Gastrocnemius medialis (tissue), 4 donors: ENCODE measurements around the gene VDAC1. TPM values are rescaled to one million over a fixed set of nuclear protein-coding genes. Genes with fewer than 3 reads are reported as not detected.

Source experiments
- ATAC-seq, 2 donors: fragments of 150-250 bp; one replicate each; pipeline ENCODE4 v1.9.1; 2016
- DNase-seq, 2 donors: peaks; one replicate each; pipeline ENCODE4 v3.0.0-alpha.2; 2019
- H3K27ac ChIP-seq, 4 donors: fragments of 200-600 bp; sonication (generic); 1 replicate in 1 of 4; 2 replicates in 3 of 4; pipeline ENCODE4 v1.5.1; 2016 to 2018; ENCODE audit warnings: mild to moderate bottlenecking in 2 of 4, moderate library complexity in 1 of 4
- H3K27me3 ChIP-seq, 3 donors: fragments of 200-600 bp; sonication (generic) in 2 of 3; 1 replicate in 1 of 3; 2 replicates in 2 of 3; pipeline versions ENCODE4 v1.5.1 to v1.6.0; 2016 to 2019; ENCODE audit warnings: mild to moderate bottlenecking in 1 of 3, moderate library complexity in 1 of 3
- H3K36me3 ChIP-seq, 2 donors: fragments of 200-600 bp; sonication (generic) in 1 of 2; one replicate each; pipeline ENCODE4 v1.5.1; 2017 to 2018
- H3K4me1 ChIP-seq, 2 donors: fragments of 200-600 bp; sonication (generic) in 1 of 2; one replicate each; pipeline ENCODE4 v1.5.1; 2016 to 2017; ENCODE audit warnings: mild to moderate bottlenecking in 2 of 2
- H3K4me3 ChIP-seq, 4 donors: fragments of 200-600 bp; sonication (generic) in 3 of 4; 1 replicate in 1 of 4; 2 replicates in 3 of 4; pipeline ENCODE4 v1.5.1; 2016 to 2019; ENCODE audit warnings: mild to moderate bottlenecking in 2 of 4
- H3K9me3 ChIP-seq, 3 donors: fragments of 200-600 bp; sonication (generic) in 2 of 3; 1 replicate in 1 of 3; 2 replicates in 2 of 3; pipeline ENCODE4 v1.5.1; 2016 to 2019
- CTCF ChIP-seq, 5 experiments: fragments of 450-650 bp in 3 of 5; fragments of 200-600 bp in 2 of 5; sonication (generic) in 2 of 5; IDR thresholded peaks in 4 of 5; conservative IDR thresholded peaks in 1 of 5; 1 replicate in 4 of 5; 2 replicates in 1 of 5; pipeline ENCODE4 v1.5.1; 2016 to 2019; ENCODE audit warnings: antibody characterized with exemption in 5 of 5, mild to moderate bottlenecking in 3 of 5, moderate library complexity in 3 of 5
- POLR2A ChIP-seq, 2 donors: fragments of 450-650 bp; IDR thresholded peaks; one replicate each; pipeline ENCODE4 v1.6.1; 2017; ENCODE audit warnings: antibody characterized with exemption in 2 of 2, mild to moderate bottlenecking in 2 of 2, moderate library complexity in 2 of 2
- in situ Hi-C, 4 donors: fragments of 200-750 bp; cut with MboI; loops; one replicate each; pipeline versions ENCODE4 v1.15.0 to v1.8.0; 2017; ENCODE audit warnings: low sequenced_read_pairs in 4 of 4
- intact Hi-C: fragments of 100-400 bp; cut with DNase I; formaldehyde crosslinking; loops from one replicate; pipeline ENCODE4 v1.15.1; 2023; ENCODE audit warnings: low total_unique reads
- total RNA-seq, 4 donors: library from RNA; depleted of rRNA; stranded (reverse); fragments of >200 nt; gene quantifications; one replicate each; pipeline versions ENCODE4 v1.1.0 to v1.2.3, GENCODE V29; 2016

VDAC1 gene
- total RNA-seq, 4 donors from 2014 or later, result 412 to 611 (median 495) TPM

- H3K27me3 ChIP-seq, result no peaks in the 10 kb centered on the region
- H3K36me3 ChIP-seq, result no peaks in the 10 kb centered on the region
- DNase-seq (no peak), ATAC-seq (no peak)
- no peaks in the 10 kb centered on the region for H3K9me3 ChIP-seq
- H3K27ac ChIP-seq, result no peak overlapping the region
- no peaks in the 10 kb centered on the region for H3K4me1 ChIP-seq
- TF ChIP-seq CTCF (IDR thresholded peaks at IDR 0.05 in 4 of 5, conservative IDR thresholded peaks at IDR 0.05 in 1 of 5), result no peak
- TF ChIP-seq POLR2A (IDR thresholded peaks at IDR 0.05), result no peak
- in situ Hi-C loops, result loop anchor here in 3 of 4 donors (10.0 to 25.0 kb wide), 2 partner anchors 88 to 96 kb away; no protein-coding TSS in a partner anchor
- intact Hi-C loops, result no loop called here
- no peak overlapping the region for H3K4me3 ChIP-seq
Observed at GRCh38 chr5:134048864-134049263, 44.1 kb upstream of the VDAC1 start.

- in situ Hi-C loops (loop anchor here in 3 of 4 donors (10.0 to 25.0 kb wide), 2 partner anchors 90 to 97 kb away; no protein-coding TSS in a partner anchor), intact Hi-C loops (no loop called here)
- no peak for ATAC-seq
- no peak overlapping the region for H3K4me3 ChIP-seq
- TF ChIP-seq CTCF (IDR thresholded peaks at IDR 0.05 in 4 of 5, conservative IDR thresholded peaks at IDR 0.05 in 1 of 5) (no peak), POLR2A (IDR thresholded peaks at IDR 0.05) (no peak)
- DNase-seq, result no peak
- H3K4me1 ChIP-seq, result no peaks in the 10 kb centered on the region
- no peaks in the 10 kb centered on the region for H3K36me3 ChIP-seq
- H3K27me3 ChIP-seq, result no peaks in the 10 kb centered on the region
- no peak overlapping the region for H3K27ac ChIP-seq
- no peaks in the 10 kb centered on the region for H3K9me3 ChIP-seq
Observed at GRCh38 chr5:134047687-134048056, 42.9 kb upstream of the VDAC1 start.

- no peaks in the 10 kb centered on the region for H3K27me3 ChIP-seq
- H3K4me1 ChIP-seq, result no peaks in the 10 kb centered on the region
- H3K4me3 ChIP-seq, result no peak overlapping the region
- H3K27ac ChIP-seq, result no peak overlapping the region
- no peak for ATAC-seq
- H3K36me3 ChIP-seq, result no peaks in the 10 kb centered on the region
- DNase-seq, result no peak
- in situ Hi-C loops, result loop anchor here in 3 of 4 donors (10.0 to 25.0 kb wide), 2 partner anchors 90 to 98 kb away; no protein-coding TSS in a partner anchor
- no peaks in the 10 kb centered on the region for H3K9me3 ChIP-seq
- intact Hi-C loops, result no loop called here
- TF ChIP-seq CTCF (IDR thresholded peaks at IDR 0.05 in 4 of 5, conservative IDR thresholded peaks at IDR 0.05 in 1 of 5), result no peak
- TF ChIP-seq POLR2A (IDR thresholded peaks at IDR 0.05), result no peak
Observed at GRCh38 chr5:134046801-134047686, 42.3 kb upstream of the VDAC1 start.

GRCh38 chr5:134046330-134046729, 41.6 kb upstream of the VDAC1 start:
- ATAC-seq (no peak), DNase-seq (no peak)
- no peaks in the 10 kb centered on the region for H3K27me3 ChIP-seq
- TF ChIP-seq CTCF (IDR thresholded peaks at IDR 0.05 in 4 of 5, conservative IDR thresholded peaks at IDR 0.05 in 1 of 5) (no peak), POLR2A (IDR thresholded peaks at IDR 0.05) (no peak)
- intact Hi-C loops, result no loop called here
- in situ Hi-C loops, result loop anchor here in 3 of 4 donors (10.0 to 25.0 kb wide), 2 partner anchors 91 to 98 kb away; no protein-coding TSS in a partner anchor
- no peaks in the 10 kb centered on the region for H3K36me3 ChIP-seq
- H3K4me1 ChIP-seq, result no peaks in the 10 kb centered on the region
- H3K4me3 ChIP-seq, result no peak overlapping the region
- H3K9me3 ChIP-seq, result no peaks in the 10 kb centered on the region
- H3K27ac ChIP-seq, result no peak overlapping the region
